Glutamatergic neuron (in vitro differentiated cells): ENCODE data around the gene MAPK8IP2. TPM values are rescaled to one million over a fixed set of nuclear protein-coding genes. Genes with fewer than 3 reads are reported as not detected.

ENCODE experiments used
- total RNA-seq: library from RNA; stranded (reverse); fragmentation: NEBNext Ultra II Directional; extraction: Animal tissue kit (Norgen Biotek cat#: 25700); gene quantifications from one replicate; pipeline ENCODE4 v1.2.1, GENCODE V29; 2021; ENCODE audit not compliant: unreplicated experiment

The MAPK8IP2 gene
- total RNA-seq, 1 donor from 2014 or later: 143 TPM

Other genes with a start within 250 kb of the MAPK8IP2 start
- gene SBF1, start 125.8 kb upstream of the MAPK8IP2 start, total RNA-seq: 206 TPM
- gene ADM2, start 119.2 kb upstream of the MAPK8IP2 start, total RNA-seq: 37.6 TPM
- 4.0 TPM for gene MIOX, start 113.9 kb upstream of the MAPK8IP2 start, total RNA-seq
- 62.2 TPM for gene LMF2, start 93.1 kb upstream of the MAPK8IP2 start, total RNA-seq
- 52.9 TPM for gene NCAPH2, start 92.6 kb upstream of the MAPK8IP2 start, total RNA-seq
- 4.8 TPM for gene SCO2, start 75.2 kb upstream of the MAPK8IP2 start, total RNA-seq
- gene TYMP, start 70.8 kb upstream of the MAPK8IP2 start, total RNA-seq: 1.2 TPM
- 0.12 TPM for gene KLHDC7B, start 54.9 kb upstream of the MAPK8IP2 start, total RNA-seq
- not detected for gene SYCE3, start 37.9 kb upstream of the MAPK8IP2 start, total RNA-seq
- 118 TPM for gene CPT1B, start 22.4 kb upstream of the MAPK8IP2 start, total RNA-seq
- 147 TPM for gene CHKB, start 17.9 kb upstream of the MAPK8IP2 start, total RNA-seq
- 65.7 TPM for gene ARSA, start 27.4 kb downstream of the MAPK8IP2 start, total RNA-seq
- 20.4 TPM for gene SHANK3, start 72.0 kb downstream of the MAPK8IP2 start, total RNA-seq
- not detected for gene ACR, start 137.4 kb downstream of the MAPK8IP2 start, total RNA-seq
- gene RABL2B, start 182.8 kb downstream of the MAPK8IP2 start, total RNA-seq: 19.2 TPM